ENCODE results near the gene USP28.
A peak's percentile ranks its signal among the peaks of the same experiment; 100 is the strongest.

USP28 gene

GRCh38 chr11:113876074-113876797, 864 bp upstream of the USP28 start:
- H3K27ac ChIP-seq = peak overlapping the region; percentile 87
- TF ChIP-seq CTCF (conservative IDR thresholded peaks at IDR 0.05) = no peak
- TF ChIP-seq ZFX (IDR thresholded peaks at IDR 0.05) = no peak

GRCh38 chr11:113874581-113875233, 665 bp downstream of the USP28 start:
- no peak for TF ChIP-seq ZFX (IDR thresholded peaks at IDR 0.05)
- no peak for TF ChIP-seq CTCF (conservative IDR thresholded peaks at IDR 0.05)
- peak overlapping the region; percentile 87 for H3K27ac ChIP-seq

GRCh38 chr11:113874096-113874495, 1.3 kb downstream of the USP28 start:
- no peak for TF ChIP-seq CTCF (conservative IDR thresholded peaks at IDR 0.05)
- no peak for TF ChIP-seq ZFX (IDR thresholded peaks at IDR 0.05)
- H3K27ac ChIP-seq = no peak overlapping the region

- H3K27ac ChIP-seq = no peak overlapping the region
- TF ChIP-seq CTCF (conservative IDR thresholded peaks at IDR 0.05) (no peak), ZFX (IDR thresholded peaks at IDR 0.05) (no peak)
Measured at GRCh38 chr11:113873236-113873626, 2.1 kb downstream of the USP28 start.

- TF ChIP-seq CTCF (conservative IDR thresholded peaks at IDR 0.05) = no peak
- no peak for TF ChIP-seq ZFX (IDR thresholded peaks at IDR 0.05)
- no peak overlapping the region for H3K27ac ChIP-seq
Measured at GRCh38 chr11:113871336-113871735, 4.0 kb downstream of the USP28 start.

GRCh38 chr11:113867843-113868503, 7.4 kb downstream of the USP28 start:
- H3K27ac ChIP-seq = no peak overlapping the region
- no peak for TF ChIP-seq ZFX (IDR thresholded peaks at IDR 0.05)
- TF ChIP-seq CTCF (conservative IDR thresholded peaks at IDR 0.05) = no peak

GRCh38 chr11:113865873-113866272, 9.5 kb downstream of the USP28 start:
- TF ChIP-seq ZFX (IDR thresholded peaks at IDR 0.05) (no peak), CTCF (conservative IDR thresholded peaks at IDR 0.05) (no peak)
- H3K27ac ChIP-seq = no peak overlapping the region
